ENCODE measurements around the gene RAB8B.
"Not testable (repeated sequence)": the region's sequence is repeated elsewhere in the genome, so short reads cannot be mapped to it uniquely, and the experiment has no call there.

RAB8B gene

GRCh38 chr15:63232943-63233342 lies 43.5 kb downstream of the RAB8B start:
- no peak for DNase-seq (ENCODE audit: extremely low spot score, insufficient read length, low read depth)
- FAIRE-seq, result no peak

GRCh38 chr15:63233667-63234423 lies 44.4 kb downstream of the RAB8B start:
- FAIRE-seq (peak; percentile 52), DNase-seq (ENCODE audit: extremely low spot score, insufficient read length, low read depth) (no peak)

DNA sequence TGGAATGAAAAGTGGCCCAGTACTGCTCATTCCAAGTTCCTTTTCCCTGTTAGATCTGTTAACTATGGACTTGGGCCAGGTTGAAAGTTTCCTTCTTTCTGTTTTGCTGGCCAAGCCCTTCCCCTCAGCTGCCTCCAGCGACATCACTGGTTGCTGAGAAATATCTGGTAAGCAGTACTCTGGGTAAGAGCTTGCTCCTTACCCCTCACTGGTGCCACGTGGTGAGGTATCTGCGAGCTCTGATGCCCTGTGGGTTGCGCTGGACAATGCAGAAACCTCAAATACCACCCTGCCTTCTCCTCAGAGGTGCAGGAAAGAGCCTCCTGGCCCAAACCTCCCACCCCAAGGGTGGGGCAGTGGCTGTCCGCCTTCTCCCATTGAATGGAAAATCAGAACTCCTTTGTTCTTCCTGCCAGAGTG lies 45.1 kb downstream of the RAB8B start:
- FAIRE-seq, result no peak

GRCh38 chr15:63236272-63236671 lies 46.9 kb downstream of the RAB8B start:
- DNase-seq (ENCODE audit: extremely low spot score, insufficient read length, low read depth), result no peak
- FAIRE-seq, result no peak

More for the DNA sequence above, 45.1 kb downstream of the RAB8B start:
- no peak for DNase-seq (ENCODE audit: extremely low spot score, insufficient read length, low read depth)

- FAIRE-seq; DNase-seq (ENCODE audit: extremely low spot score, insufficient read length, low read depth): not testable (repeated sequence)
Observed at GRCh38 chr15:63237086-63237485, 47.7 kb downstream of the RAB8B start.

- no peak for DNase-seq (ENCODE audit: extremely low spot score, insufficient read length, low read depth)
- FAIRE-seq, result no peak
Observed at GRCh38 chr15:63238171-63238570, 48.8 kb downstream of the RAB8B start.

- DNase-seq (ENCODE audit: extremely low spot score, insufficient read length, low read depth) (peak; percentile 22), FAIRE-seq (peak; percentile 78)
Observed at GRCh38 chr15:63238796-63239195, 49.4 kb downstream of the RAB8B start.

GRCh38 chr15:63240109-63240508 lies 50.7 kb downstream of the RAB8B start:
- FAIRE-seq (no peak), DNase-seq (ENCODE audit: extremely low spot score, insufficient read length, low read depth) (no peak)

- peak; percentile 5 for FAIRE-seq
Observed at GRCh38 chr15:63241316-63241715, 51.9 kb downstream of the RAB8B start.

GRCh38 chr15:63243101-63243500 lies 53.7 kb downstream of the RAB8B start:
- FAIRE-seq (no peak), DNase-seq (ENCODE audit: extremely low spot score, insufficient read length, low read depth) (no peak)

More at GRCh38 chr15:63241316-63241715, 51.9 kb downstream of the RAB8B start:
- no peak for DNase-seq (ENCODE audit: extremely low spot score, insufficient read length, low read depth)

- FAIRE-seq (peak; percentile 15), DNase-seq (ENCODE audit: extremely low spot score, insufficient read length, low read depth) (no peak)
Observed at GRCh38 chr15:63243776-63244175, 54.4 kb downstream of the RAB8B start.

- DNase-seq (ENCODE audit: extremely low spot score, insufficient read length, low read depth) (no peak), FAIRE-seq (no peak)
Observed at GRCh38 chr15:63244399-63244798, 55.0 kb downstream of the RAB8B start.

GRCh38 chr15:63244976-63245645 lies 55.7 kb downstream of the RAB8B start:
- DNase-seq (ENCODE audit: extremely low spot score, insufficient read length, low read depth) (no peak), FAIRE-seq (no peak)

DNA sequence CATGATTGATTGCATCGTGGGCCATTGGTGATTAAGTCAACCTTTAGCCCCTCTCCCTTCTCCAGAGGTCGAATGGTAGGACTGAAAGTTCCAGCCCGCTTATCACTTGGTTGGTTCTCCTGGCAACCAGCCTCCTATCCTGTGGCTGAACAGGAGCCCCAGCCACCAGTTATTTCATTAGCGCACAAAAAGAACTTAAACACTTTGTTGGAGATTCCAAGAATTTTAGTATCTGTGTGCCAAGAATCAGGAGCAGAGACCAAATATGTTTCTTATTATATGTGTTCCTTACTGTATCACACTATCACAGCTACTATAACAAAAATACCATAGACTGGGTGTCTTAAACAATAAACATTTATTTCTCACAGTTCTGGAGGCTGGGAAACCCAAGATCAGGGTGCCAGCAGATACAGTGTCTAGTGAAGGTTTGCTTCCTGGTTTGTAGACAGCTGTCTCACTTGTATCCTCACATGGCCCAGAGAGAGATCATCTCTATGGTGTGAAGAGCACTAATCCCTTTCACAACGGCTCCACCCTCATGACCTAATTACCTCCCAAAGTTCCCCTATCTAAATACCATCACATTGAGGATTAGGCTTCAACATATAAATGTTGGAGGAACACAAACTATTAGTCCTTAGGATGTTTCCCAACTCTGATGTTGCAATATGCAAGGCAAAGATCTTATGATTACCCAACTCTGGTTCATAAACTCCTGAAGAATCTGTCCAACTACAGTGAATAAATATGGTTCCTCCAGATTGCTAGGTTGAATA lies 57.5 kb downstream of the RAB8B start:
- DNase-seq (ENCODE audit: extremely low spot score, insufficient read length, low read depth), result no peak
- FAIRE-seq, result no peak

GRCh38 chr15:63250312-63250965 lies 61.0 kb downstream of the RAB8B start:
- FAIRE-seq (no peak), DNase-seq (ENCODE audit: extremely low spot score, insufficient read length, low read depth) (no peak)

DNA sequence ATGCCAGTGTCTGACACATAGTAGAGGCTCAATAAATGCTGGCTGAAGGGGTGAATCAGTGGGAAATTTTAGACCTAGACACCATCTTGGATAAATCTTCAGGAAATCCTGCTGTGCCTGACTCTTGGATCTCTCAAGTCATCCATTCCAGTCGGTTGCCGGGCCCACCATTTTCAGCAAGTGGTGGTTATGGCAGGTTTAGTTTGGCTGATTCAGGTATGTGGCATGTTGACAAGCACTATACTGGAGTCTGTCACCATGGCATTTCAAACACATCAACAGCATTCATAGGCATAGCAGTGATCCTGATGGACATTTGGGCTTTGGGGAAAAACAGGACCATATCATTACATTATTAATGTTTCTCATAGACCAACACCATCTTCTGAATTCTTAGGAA lies 62.3 kb downstream of the RAB8B start:
- FAIRE-seq, result no peak

DNA sequence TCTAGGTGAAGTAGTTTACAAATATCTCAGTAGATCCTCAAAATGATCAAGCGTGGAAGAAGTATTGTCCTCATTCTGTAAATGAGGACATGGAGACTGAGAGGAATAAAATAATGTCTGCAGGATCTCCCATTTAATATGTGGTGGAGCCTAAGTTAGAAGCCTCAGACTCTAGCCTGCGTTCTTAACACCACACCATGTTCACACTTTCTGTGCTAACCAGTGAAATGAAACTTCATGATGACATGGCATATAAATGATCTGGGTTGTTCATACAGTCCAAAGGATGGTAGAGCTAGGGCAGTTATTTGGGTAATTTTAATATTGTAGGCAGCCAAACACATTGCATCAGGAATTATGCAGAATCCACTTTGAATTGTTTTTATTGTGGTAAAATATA lies 62.9 kb downstream of the RAB8B start:
- FAIRE-seq (no peak), DNase-seq (ENCODE audit: extremely low spot score, insufficient read length, low read depth) (no peak)

More for the DNA sequence above, 62.3 kb downstream of the RAB8B start:
- DNase-seq (ENCODE audit: extremely low spot score, insufficient read length, low read depth), result no peak

DNA sequence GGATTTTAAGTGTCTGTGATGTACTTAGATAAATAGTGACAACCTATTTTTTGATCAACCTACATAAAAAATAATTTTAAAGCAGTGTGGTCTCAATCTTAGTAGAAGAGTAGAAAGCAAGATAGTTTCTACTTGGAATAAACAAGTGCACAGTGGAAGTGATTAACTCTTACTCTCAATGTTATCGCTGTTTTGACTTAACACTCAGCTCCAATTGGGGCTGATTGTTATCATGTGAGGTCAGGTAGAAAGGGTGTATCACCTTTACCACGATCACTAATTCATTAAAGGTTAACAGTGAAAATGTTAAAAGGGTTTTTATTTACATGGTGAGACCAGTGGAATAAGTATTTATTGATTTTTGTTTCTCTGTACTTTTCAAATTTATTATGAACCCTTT lies 65.6 kb downstream of the RAB8B start:
- DNase-seq (ENCODE audit: extremely low spot score, insufficient read length, low read depth), result no peak
- no peak for FAIRE-seq

GRCh38 chr15:63255489-63255990 lies 66.1 kb downstream of the RAB8B start:
- FAIRE-seq (no peak), DNase-seq (ENCODE audit: extremely low spot score, insufficient read length, low read depth) (no peak)
